Lower lobe of right lung (tissue), 2 donors: ENCODE measurements around the gene PARP15. TPM values are rescaled to one million over a fixed set of nuclear protein-coding genes. Genes with fewer than 3 reads are reported as not detected.

Experiments used
- ATAC-seq, 2 donors: fragments of 200-7000 bp; cut with Tn5 transposase; one replicate each; pipeline ENCODE4 v1.9.1; 2020 to 2022; ENCODE audit warnings: mild to moderate bottlenecking in 2 of 2, moderate library complexity in 2 of 2
- DNase-seq: peaks from one replicate; pipeline ENCODE4 v3.0.0-alpha.2; 2020
- H3K27ac ChIP-seq: fragments of 200-600 bp; one replicate; pipeline ENCODE4 v1.8.0; 2022
- H3K27me3 ChIP-seq: fragments of 200-600 bp; one replicate; pipeline ENCODE4 v1.8.0; 2022; ENCODE audit warnings: low read depth
- H3K36me3 ChIP-seq: fragments of 200-600 bp; one replicate; pipeline ENCODE4 v1.8.0; 2022; ENCODE audit warnings: mild to moderate bottlenecking
- H3K4me1 ChIP-seq: fragments of 200-600 bp; one replicate; pipeline ENCODE4 v1.8.0; 2022
- H3K4me3 ChIP-seq: fragments of 200-600 bp; one replicate; pipeline ENCODE4 v1.8.0; 2022; ENCODE audit warnings: mild to moderate bottlenecking
- H3K9me3 ChIP-seq: fragments of 200-600 bp; one replicate; pipeline ENCODE4 v1.8.0; 2022
- intact Hi-C: fragments of 100-400 bp; cut with DNase I; formaldehyde crosslinking; loops from one replicate; pipeline ENCODE4 v1.11.0; 2022
- total RNA-seq: library from RNA; stranded (reverse); fragmentation: NEBNext Ultra II Directional; extraction: Animal tissue kit (Norgen Biotek cat#: 25700); gene quantifications from one replicate; pipeline ENCODE4 v1.2.1, GENCODE V29; 2021
- TF ChIP-seq, protein P1 (sequence below): fragments of 200-600 bp; IDR thresholded peaks from one replicate; pipeline ENCODE4 v1.8.0; 2022; ENCODE audit warnings: antibody characterized with exemption, mild to moderate bottlenecking
- donor health status: DM: no; HTN: yes; CAD: no; lungs with severe emphysema.

The PARP15 gene
- total RNA-seq, 1 donor from 2014 or later, result 11.4 TPM

DNA sequence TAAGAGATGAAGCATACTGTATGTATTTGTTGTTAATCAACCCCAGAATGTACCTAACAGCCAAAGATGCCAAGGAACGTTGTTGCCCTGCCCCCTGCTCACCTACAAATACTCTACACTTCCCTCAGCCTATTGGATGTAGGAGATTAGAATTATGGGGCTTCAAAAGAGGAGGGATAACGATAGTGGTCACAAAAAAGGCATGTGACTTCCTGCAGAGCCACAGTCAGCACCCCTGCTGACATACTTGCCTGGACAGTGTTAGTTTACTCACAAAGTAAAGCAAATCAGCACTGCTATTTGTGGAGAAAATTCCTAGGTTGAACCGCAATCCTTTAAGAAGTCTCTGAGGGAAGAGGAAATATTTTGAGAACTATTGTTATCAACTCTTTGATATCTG lies 37.9 kb downstream of the PARP15 start:
- no peaks in the 10 kb centered on the region for H3K9me3 ChIP-seq
- peaks cover 4% of the 10 kb centered on the region for H3K36me3 ChIP-seq
- ATAC-seq (no peak), DNase-seq (no peak)
- TF ChIP-seq, protein P1, sequence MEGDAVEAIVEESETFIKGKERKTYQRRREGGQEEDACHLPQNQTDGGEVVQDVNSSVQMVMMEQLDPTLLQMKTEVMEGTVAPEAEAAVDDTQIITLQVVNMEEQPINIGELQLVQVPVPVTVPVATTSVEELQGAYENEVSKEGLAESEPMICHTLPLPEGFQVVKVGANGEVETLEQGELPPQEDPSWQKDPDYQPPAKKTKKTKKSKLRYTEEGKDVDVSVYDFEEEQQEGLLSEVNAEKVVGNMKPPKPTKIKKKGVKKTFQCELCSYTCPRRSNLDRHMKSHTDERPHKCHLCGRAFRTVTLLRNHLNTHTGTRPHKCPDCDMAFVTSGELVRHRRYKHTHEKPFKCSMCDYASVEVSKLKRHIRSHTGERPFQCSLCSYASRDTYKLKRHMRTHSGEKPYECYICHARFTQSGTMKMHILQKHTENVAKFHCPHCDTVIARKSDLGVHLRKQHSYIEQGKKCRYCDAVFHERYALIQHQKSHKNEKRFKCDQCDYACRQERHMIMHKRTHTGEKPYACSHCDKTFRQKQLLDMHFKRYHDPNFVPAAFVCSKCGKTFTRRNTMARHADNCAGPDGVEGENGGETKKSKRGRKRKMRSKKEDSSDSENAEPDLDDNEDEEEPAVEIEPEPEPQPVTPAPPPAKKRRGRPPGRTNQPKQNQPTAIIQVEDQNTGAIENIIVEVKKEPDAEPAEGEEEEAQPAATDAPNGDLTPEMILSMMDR, result no peak
- no peak overlapping the region for H3K4me3 ChIP-seq
- no peaks in the 10 kb centered on the region for H3K27me3 ChIP-seq
- H3K4me1 ChIP-seq, result peaks cover 7% of the 10 kb centered on the region
- intact Hi-C loops, result no loop called here
- no peak overlapping the region for H3K27ac ChIP-seq

GRCh38 chr3:122618614-122619013 lies 41.2 kb downstream of the PARP15 start:
- ATAC-seq (no peak), DNase-seq (no peak)
- Histone ChIP-seq H3K9me3 (no peaks in the 10 kb centered on the region), H3K27me3 (no peaks in the 10 kb centered on the region), H3K4me1 (peaks cover 7% of the 10 kb centered on the region), H3K36me3 (peaks cover 5% of the 10 kb centered on the region), H3K4me3 (no peak overlapping the region), H3K27ac (no peak overlapping the region)
- TF ChIP-seq, protein P1, result no peak
- intact Hi-C loops, result no loop called here

DNA sequence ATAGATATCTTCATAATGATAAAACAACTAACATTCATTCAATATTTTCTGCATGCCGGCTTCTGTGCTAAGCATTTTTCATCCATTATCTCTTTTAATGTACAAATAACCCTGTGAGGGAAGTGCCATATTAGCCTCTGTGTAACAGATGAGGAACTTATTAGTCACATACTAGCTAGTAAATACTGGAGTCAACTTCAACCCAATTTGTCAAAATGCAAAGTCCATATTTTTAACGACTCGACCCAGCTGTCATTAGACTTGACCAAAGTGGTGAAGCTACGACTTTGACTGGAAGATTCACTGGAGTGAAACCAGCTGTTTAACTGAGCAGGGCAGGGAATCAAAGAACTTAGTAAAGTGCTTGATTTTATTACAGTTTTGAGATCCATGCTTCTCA lies 41.6 kb downstream of the PARP15 start:
- Histone ChIP-seq H3K4me1 (peaks cover 7% of the 10 kb centered on the region), H3K4me3 (no peak overlapping the region), H3K27me3 (no peaks in the 10 kb centered on the region), H3K27ac (no peak overlapping the region), H3K9me3 (no peaks in the 10 kb centered on the region), H3K36me3 (peaks cover 5% of the 10 kb centered on the region)
- DNase-seq (no peak), ATAC-seq (no peak)
- TF ChIP-seq, protein P1, result no peak
- intact Hi-C loops, result no loop called here

GRCh38 chr3:122620399-122620798 lies 42.9 kb downstream of the PARP15 start:
- TF ChIP-seq, protein P1, result no peak
- peak; percentile 25 to 50 for ATAC-seq
- no peak for DNase-seq
- intact Hi-C loops, result no loop called here
- Histone ChIP-seq H3K4me3 (no peak overlapping the region), H3K36me3 (peaks cover 5% of the 10 kb centered on the region), H3K27ac (no peak overlapping the region), H3K4me1 (peaks cover 7% of the 10 kb centered on the region), H3K27me3 (no peaks in the 10 kb centered on the region), H3K9me3 (no peaks in the 10 kb centered on the region)

GRCh38 chr3:122621112-122621511 lies 43.7 kb downstream of the PARP15 start:
- Histone ChIP-seq H3K27me3 (no peaks in the 10 kb centered on the region), H3K4me3 (no peak overlapping the region), H3K36me3 (peaks cover 5% of the 10 kb centered on the region), H3K4me1 (peaks cover 7% of the 10 kb centered on the region), H3K27ac (no peak overlapping the region), H3K9me3 (no peaks in the 10 kb centered on the region)
- intact Hi-C loops, result no loop called here
- no peak for ATAC-seq
- TF ChIP-seq, protein P1, result no peak
- DNase-seq, result no peak
